Adipose tissue (tissue), 3 donors: Measurements from ENCODE around the gene COL7A1. TPM values are rescaled to one million over a fixed set of nuclear protein-coding genes. Genes with fewer than 3 reads are reported as not detected.
"Not testable (repeated sequence)": the region's sequence is repeated elsewhere in the genome, so short reads cannot be mapped to it uniquely, and the experiment has no call there.

Experiments used
- H3K27ac ChIP-seq: one replicate; pipeline ENCODE4 v1.5.1; 2013; ENCODE audit warnings: low read depth, low read length
- WGBS, 3 donors: extraction: QIAGEN DNeasy Blood & Tissue Kit; methylation state at CpG; one replicate each; pipeline ENCODE4 v1.1.7; 2013; 5-methylcytosine and 5-hydroxymethylcytosine counted together
- polyA plus RNA-seq, 3 donors: library from polyadenylated mRNA; stranded (reverse); fragments of 200-250 nt; gene quantifications; one replicate each; pipeline ENCODE4 v1.2.3, GENCODE V29; 2013
- donor health status: healthy with polysubstance abuse.
- donor health status: Bipolar disorder and iron deficiency.
- donor health status: healthy.

Gene COL7A1
- polyA plus RNA-seq, 3 donors = 1.4 to 10.3 (median 2.2) TPM

GRCh38 chr3:48555231-48555948, 39.7 kb downstream of the COL7A1 start:
- WGBS, 3 donors = 47 to 95% (median 92%) methylated on average over 10 of the region's 10 CpGs
- no peak overlapping the region for H3K27ac ChIP-seq

GRCh38 chr3:48553886-48554845, 41.0 kb downstream of the COL7A1 start:
- WGBS, 3 donors = 76 to 82% (median 82%) methylated on average over 14 of the region's 14 CpGs
- no peak overlapping the region for H3K27ac ChIP-seq

GRCh38 chr3:48553361-48553760, 41.8 kb downstream of the COL7A1 start:
- WGBS, 3 donors = 61 to 80% (median 80%) methylated on average over 5 of the region's 5 CpGs
- H3K27ac ChIP-seq = no peak overlapping the region

DNA sequence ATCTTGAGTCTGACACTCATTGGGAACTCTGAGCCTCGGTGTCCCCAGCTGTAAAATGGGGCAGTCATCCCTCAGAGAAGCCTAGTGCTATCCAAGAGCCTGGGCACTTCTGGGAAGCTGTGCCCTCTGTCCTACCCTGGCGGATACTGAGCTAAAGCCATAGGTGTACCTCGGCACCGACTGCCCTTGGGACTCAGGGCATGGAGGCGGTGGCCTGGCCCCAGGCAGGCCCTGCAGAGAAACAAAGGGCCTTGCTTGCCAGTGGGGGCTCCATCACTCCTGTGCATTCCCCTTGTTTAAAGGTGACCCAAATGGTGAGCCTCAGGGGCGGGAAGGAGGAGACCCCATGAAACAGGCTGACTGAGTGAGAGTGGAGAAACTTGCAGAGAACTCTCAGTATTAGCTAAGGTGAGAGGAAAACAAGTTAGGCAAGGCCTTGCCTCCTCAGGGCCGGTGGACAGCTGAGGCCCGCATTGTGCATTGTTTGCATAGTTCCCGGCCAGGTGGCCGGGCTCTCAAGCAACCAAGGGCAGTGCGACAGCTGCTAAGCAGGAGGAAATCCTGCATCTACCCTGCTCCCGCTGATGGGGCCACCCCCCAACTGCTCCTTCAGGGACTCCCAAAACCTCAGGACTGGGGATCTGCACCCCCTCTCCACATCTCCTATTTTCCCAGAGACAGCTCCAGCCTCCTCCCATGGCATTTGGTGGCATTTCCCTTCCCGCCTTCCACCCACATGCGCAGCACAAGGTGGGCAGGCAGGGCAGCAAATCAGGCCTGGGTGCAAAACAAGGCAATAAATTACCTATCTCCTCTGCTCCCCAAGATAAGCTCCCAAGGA, 42.8 kb downstream of the COL7A1 start:
- whole genome bisulfite sequencing, 3 donors = 34 to 81% (median 80%) methylated on average over 14 of the region's 14 CpGs
- no peak overlapping the region for H3K27ac ChIP-seq

- H3K27ac ChIP-seq = not testable (repeated sequence)
- WGBS, 3 donors = 72 to 95% (median 90%) methylated on average over 7 of the region's 7 CpGs
Measured at GRCh38 chr3:48551651-48552050, 43.5 kb downstream of the COL7A1 start.

GRCh38 chr3:48548729-48549705, 46.1 kb downstream of the COL7A1 start:
- H3K27ac ChIP-seq = no peak overlapping the region

GRCh38 chr3:48548126-48548525, 47.0 kb downstream of the COL7A1 start:
- no peak overlapping the region for H3K27ac ChIP-seq
- 74 to 87% (median 85%) methylated on average over 5 of the region's 5 CpGs for WGBS, 3 donors

More at GRCh38 chr3:48548729-48549705, 46.1 kb downstream of the COL7A1 start:
- WGBS, 3 donors = 65 to 72% (median 70%) methylated on average over 10 of the region's 10 CpGs

GRCh38 chr3:48546203-48546829, 48.8 kb downstream of the COL7A1 start:
- WGBS, 3 donors = 74 to 80% (median 76%) methylated on average over 4 of the region's 4 CpGs
- no peak overlapping the region for H3K27ac ChIP-seq

DNA sequence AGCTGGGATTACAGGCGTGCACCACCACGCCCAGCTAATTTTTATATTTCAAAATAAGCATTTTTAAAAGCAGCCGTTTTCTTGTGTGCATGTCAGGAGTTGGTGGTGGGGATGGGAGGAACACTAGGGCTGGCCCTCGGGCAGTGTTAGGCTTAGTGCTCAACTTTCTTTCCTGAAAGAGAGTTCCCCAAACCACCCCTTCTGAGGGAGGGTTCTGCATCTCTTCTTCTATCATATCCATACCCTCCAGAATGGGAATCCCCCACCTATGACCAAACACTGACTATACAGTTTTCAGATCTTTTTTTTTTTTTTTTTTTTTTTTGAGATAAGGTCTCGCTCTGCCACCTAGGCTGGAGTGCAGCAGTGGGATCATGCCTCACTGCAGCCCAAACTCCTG, 51.0 kb downstream of the COL7A1 start:
- 76 to 86% (median 80%) methylated on average over 5 of the region's 5 CpGs for WGBS, 3 donors
- no peak overlapping the region for H3K27ac ChIP-seq

- no peak overlapping the region for H3K27ac ChIP-seq
- 33 to 78% (median 38%) methylated on average over 9 of the region's 9 CpGs for WGBS, 3 donors
Measured at GRCh38 chr3:48543271-48543866, 51.8 kb downstream of the COL7A1 start.

- no peak overlapping the region for H3K27ac ChIP-seq
- 94 to 96% (median 95%) methylated on average over 12 of the region's 12 CpGs for WGBS, 3 donors
Measured at GRCh38 chr3:48538451-48538850, 56.7 kb downstream of the COL7A1 start.

DNA sequence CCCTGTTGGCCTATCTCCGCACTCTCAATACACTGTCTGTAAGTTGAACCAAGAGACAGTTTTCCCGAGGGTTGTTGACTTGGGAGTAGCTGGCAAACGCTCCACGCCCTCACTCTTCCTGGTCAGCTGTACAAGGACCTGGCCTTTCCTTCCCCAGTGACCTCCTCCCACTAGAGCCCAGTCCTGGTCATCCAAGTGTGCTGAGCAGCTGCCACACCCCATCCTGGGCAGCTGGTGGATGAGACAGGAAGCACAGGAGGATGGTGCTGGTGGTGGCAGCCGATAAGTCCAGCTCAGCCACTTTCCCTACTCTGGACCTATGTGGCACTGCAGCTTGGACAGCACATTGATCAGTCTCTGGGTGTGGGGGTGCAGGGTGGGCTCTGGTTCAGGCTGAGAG, 58.3 kb downstream of the COL7A1 start:
- H3K27ac ChIP-seq = no peak overlapping the region
- WGBS, 3 donors = 73 to 81% (median 77%) methylated on average over 5 of the region's 5 CpGs

- no peak overlapping the region for H3K27ac ChIP-seq
- WGBS, 3 donors = 86 to 93% (median 88%) methylated on average over 19 of the region's 19 CpGs
Measured at GRCh38 chr3:48536116-48536515, 59.0 kb downstream of the COL7A1 start.

GRCh38 chr3:48535578-48535977, 59.6 kb downstream of the COL7A1 start:
- 93 to 97% (median 96%) methylated on average over 4 of the region's 4 CpGs for WGBS, 3 donors
- H3K27ac ChIP-seq = no peak overlapping the region

DNA sequence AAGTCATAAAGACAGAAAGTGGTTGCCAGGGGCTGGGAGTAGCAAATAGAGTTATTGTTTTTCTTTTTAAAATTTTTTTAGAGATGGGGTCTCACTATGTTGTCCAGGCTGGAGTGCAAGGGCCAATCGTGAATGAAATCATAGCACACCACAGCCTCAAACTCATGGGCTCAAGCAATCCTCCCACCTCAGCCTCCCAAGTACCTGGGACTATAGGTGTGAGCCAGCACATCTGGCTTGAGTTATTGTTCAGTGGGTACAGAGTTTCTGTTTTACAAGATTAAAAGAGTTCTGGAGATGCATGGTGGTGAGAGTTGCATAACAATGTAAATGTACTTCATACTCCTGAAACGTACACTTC, 62.2 kb downstream of the COL7A1 start:
- no peak overlapping the region for H3K27ac ChIP-seq
- WGBS, 3 donors = 79 to 90% (median 88%) methylated on average over 2 of the region's 2 CpGs

GRCh38 chr3:48532271-48532976, 62.7 kb downstream of the COL7A1 start:
- 88 to 94% (median 89%) methylated on average over 6 of the region's 6 CpGs for WGBS, 3 donors
- no peak overlapping the region for H3K27ac ChIP-seq
